DOHH2 (cell line): ENCODE results near the gene NOL3.

Experiments used
- EZH2phosphoT487 ChIP-seq: fragments of 200-600 bp; sonication (generic); IDR thresholded peaks from 2 replicates; pipeline ENCODE4 v1.6.1; 2017; ENCODE audit warnings: borderline replicate concordance, mild to moderate bottlenecking, antibody characterized with exemption, low read length, moderate library complexity, mixed read lengths
- TF ChIP-seq, protein P1 (sequence below): fragments of 200-600 bp; sonication (generic); IDR thresholded peaks from one replicate; pipeline ENCODE4 v1.5.1; 2014; ENCODE audit warnings: antibody characterized with exemption, mild to moderate bottlenecking, low read depth, low read length; ENCODE audit not compliant: poor library complexity, severe bottlenecking

DNA sequence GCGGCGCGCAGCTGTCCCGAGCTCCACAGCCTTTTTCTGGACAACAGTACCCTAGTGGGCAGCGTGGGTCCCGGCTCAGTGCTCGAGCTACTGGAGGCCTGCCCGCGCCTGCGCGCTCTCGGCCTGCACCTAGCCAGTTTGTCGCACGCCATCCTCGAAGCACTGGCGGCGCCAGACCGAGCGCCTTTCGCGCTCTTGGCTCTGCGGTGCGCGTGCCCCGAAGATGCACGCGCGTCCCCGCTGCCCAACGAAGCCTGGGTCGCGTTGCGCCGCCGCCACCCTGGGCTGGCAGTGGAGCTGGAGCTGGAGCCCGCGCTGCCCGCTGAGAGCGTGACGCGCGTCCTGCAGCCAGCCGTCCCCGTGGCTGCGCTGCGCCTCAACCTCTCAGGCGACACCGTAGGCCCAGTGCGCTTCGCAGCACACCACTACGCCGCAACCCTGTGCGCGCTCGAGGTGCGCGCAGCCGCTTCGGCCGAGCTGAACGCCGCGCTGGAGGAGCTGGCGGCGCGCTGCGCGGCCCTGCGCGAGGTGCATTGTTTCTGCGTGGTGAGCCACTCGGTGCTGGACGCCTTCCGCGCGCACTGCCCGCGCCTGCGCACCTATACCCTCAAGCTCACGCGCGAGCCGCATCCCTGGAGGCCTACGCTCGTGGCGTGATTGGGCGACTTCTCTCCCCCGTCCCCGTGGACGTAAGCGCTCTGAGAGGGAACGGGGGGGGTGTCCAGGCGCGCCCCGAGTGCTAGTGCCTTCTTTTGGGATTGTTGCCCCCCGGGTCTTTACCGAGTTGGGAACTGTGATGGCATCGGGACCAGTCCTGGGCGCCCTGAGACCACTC lies 7.0 kb upstream of the NOL3 start:
- TF ChIP-seq, protein P1, sequence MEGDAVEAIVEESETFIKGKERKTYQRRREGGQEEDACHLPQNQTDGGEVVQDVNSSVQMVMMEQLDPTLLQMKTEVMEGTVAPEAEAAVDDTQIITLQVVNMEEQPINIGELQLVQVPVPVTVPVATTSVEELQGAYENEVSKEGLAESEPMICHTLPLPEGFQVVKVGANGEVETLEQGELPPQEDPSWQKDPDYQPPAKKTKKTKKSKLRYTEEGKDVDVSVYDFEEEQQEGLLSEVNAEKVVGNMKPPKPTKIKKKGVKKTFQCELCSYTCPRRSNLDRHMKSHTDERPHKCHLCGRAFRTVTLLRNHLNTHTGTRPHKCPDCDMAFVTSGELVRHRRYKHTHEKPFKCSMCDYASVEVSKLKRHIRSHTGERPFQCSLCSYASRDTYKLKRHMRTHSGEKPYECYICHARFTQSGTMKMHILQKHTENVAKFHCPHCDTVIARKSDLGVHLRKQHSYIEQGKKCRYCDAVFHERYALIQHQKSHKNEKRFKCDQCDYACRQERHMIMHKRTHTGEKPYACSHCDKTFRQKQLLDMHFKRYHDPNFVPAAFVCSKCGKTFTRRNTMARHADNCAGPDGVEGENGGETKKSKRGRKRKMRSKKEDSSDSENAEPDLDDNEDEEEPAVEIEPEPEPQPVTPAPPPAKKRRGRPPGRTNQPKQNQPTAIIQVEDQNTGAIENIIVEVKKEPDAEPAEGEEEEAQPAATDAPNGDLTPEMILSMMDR, result no peak
- TF ChIP-seq EZH2phosphoT487, result no peak; the same call in none of the 2 replicates
